BE2C (cell line): ENCODE data around the gene AAGAB.

Experiments
- DNase-seq: peaks from one replicate; pipeline ENCODE4 v3.0.0-alpha.2; 2020
- H3K27me3 ChIP-seq: fragments of 250-450 bp; sonication (Bioruptor Pico); 2 replicates; pipeline ENCODE4 v1.5.1; 2020; ENCODE audit warnings: mild to moderate bottlenecking
- H3K36me3 ChIP-seq: fragments of 250-450 bp; sonication (Bioruptor Pico); 2 replicates; pipeline ENCODE4 v1.5.1; 2020; ENCODE audit warnings: mild to moderate bottlenecking
- H3K4me1 ChIP-seq: fragments of 250-450 bp; sonication (Bioruptor Pico); 2 replicates; pipeline ENCODE4 v1.5.1; 2020
- H3K4me3 ChIP-seq: 2 replicates; pipeline ENCODE4 v1.5.1; 2011; ENCODE audit warnings: low read depth, low read length
- H3K9me3 ChIP-seq: fragments of 250-450 bp; sonication (Bioruptor Pico); 2 replicates; pipeline ENCODE4 v1.5.1; 2020
- CTCF ChIP-seq: IDR thresholded peaks from 2 replicates; pipeline ENCODE4 v1.5.1; 2012; ENCODE audit warnings: mild to moderate bottlenecking, low read depth, low read length

AAGAB gene

GRCh38 chr15:67166280-67167009 lies 88.0 kb downstream of the AAGAB start:
- no peaks in the 10 kb centered on the region for H3K36me3 ChIP-seq
- H3K9me3 ChIP-seq: no peaks in the 10 kb centered on the region; the same call in 1 of the 2 replicates
- DNase-seq: no peak
- no peaks in the 10 kb centered on the region for H3K27me3 ChIP-seq
- H3K4me1 ChIP-seq: no peaks in the 10 kb centered on the region
- H3K4me3 ChIP-seq: no peak overlapping the region
- TF ChIP-seq CTCF: no peak

GRCh38 chr15:67165254-67166253 lies 88.9 kb downstream of the AAGAB start:
- Histone ChIP-seq H3K27me3 (no peaks in the 10 kb centered on the region), H3K4me3 (no peak overlapping the region), H3K9me3 (no peaks in the 10 kb centered on the region; the same call in 1 of the 2 replicates), H3K36me3 (no peaks in the 10 kb centered on the region), H3K4me1 (no peaks in the 10 kb centered on the region)
- no peak for DNase-seq
- TF ChIP-seq CTCF: no peak

DNA sequence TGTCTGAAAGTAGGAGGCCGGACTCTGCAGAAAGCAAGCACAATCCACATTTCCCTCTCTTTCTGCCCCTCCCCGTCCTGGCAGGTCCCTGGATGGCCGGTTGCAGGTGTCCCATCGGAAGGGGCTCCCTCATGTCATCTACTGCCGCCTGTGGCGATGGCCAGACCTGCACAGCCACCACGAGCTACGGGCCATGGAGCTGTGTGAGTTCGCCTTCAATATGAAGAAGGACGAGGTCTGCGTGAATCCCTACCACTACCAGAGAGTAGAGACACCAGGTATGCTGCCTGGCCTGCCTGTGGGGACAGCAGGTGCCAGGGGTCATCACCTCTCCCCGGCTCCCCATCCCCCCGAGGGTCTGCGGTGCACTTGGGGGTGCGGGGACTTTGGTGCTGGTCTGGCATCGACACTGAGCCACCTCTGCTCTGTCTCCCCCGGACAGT lies 89.6 kb downstream of the AAGAB start:
- no peak for DNase-seq
- no peaks in the 10 kb centered on the region for H3K4me1 ChIP-seq

DNA sequence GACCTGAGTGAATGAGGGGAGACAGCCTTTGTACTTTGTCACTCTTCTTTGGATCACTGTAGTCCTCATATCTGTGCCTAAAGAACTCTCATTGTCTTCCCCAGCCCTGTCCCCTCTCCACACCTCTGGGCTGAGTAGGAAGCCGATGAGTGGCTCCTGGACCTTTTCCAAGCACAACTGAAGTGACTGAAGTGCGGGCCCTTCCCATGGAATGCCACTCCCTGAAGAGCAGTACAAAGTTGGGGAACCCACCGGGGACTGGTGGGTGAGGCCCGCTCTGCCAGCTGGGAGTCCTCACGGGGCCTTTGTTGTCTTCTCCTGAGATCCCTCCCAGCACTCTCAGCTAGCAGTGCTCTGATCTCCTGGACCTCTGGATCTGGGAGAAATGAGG lies 90.1 kb downstream of the AAGAB start:
- no peaks in the 10 kb centered on the region; the same call in 1 of the 2 replicates for H3K9me3 ChIP-seq
- H3K36me3 ChIP-seq: no peaks in the 10 kb centered on the region
- no peak for DNase-seq
- no peak overlapping the region for H3K4me3 ChIP-seq
- no peak for TF ChIP-seq CTCF
- H3K27me3 ChIP-seq: no peaks in the 10 kb centered on the region
- no peaks in the 10 kb centered on the region for H3K4me1 ChIP-seq

More for the DNA sequence above, 89.6 kb downstream of the AAGAB start:
- TF ChIP-seq CTCF: no peak
- H3K36me3 ChIP-seq: no peaks in the 10 kb centered on the region
- no peaks in the 10 kb centered on the region for H3K27me3 ChIP-seq
- no peaks in the 10 kb centered on the region; the same call in 1 of the 2 replicates for H3K9me3 ChIP-seq
- no peak overlapping the region for H3K4me3 ChIP-seq

DNA sequence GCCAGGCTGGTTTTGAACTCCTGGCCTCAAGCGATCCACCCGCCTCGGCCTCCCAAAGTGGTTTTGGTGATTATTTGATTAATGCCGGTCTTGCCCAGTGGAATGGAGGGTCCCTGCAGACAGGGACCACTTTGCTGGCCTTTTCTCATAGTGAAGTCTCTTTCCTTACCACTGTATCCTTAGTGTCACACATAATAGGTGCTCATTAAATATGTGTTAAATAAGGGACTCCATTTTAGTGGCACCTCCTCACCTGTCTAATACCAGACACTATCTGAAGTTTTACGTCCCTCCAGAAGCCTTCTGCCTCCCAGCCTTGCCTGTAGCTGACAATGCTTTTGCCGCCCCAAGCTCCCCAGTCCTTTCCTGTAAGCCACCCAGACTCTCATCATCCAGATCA lies 91.3 kb downstream of the AAGAB start:
- Histone ChIP-seq H3K4me1 (no peaks in the 10 kb centered on the region), H3K4me3 (no peak overlapping the region), H3K27me3 (no peaks in the 10 kb centered on the region), H3K9me3 (no peaks in the 10 kb centered on the region; the same call in 1 of the 2 replicates), H3K36me3 (no peaks in the 10 kb centered on the region)
- no peak for TF ChIP-seq CTCF
- no peak for DNase-seq
